HG03442 (cell line): Measurements from ENCODE around the gene IQGAP2.
"Not testable (repeated sequence)": the region's sequence is repeated elsewhere in the genome, so short reads cannot be mapped to it uniquely, and the experiment has no call there.

Experiments used
- ATAC-seq: cut with Tn5 transposase; IDR thresholded peaks from one replicate; pipeline ENCODE4 v1.9.1; 2021; ENCODE audit warnings: mild to moderate bottlenecking, moderate library complexity; ENCODE audit not compliant: unreplicated experiment

Gene IQGAP2

DNA sequence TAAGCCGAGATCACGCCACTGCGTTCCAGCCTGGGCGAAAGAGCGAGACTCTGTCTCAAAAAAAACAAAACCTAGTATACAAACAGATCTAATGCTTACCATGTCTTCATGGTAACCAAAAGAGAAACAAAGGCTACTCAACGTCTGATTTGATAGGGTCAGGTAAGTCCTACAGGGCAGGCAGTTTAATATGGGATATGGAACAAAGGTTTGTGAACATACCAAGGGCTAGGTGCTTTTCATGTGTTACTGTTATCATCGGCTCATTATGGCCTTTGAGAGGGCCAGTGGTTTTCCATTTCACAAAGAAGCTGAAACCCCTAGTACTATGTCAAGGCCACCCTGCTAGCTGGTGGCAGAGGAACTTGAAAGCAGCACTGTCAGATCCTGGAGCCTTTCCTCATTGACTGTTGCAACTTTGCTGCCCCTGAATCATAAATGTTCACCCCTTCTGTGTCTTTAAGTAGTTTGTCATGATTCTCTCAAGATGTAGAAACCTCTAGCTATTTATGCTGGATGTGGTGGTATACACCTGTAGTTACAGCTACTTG is 5.1 kb downstream of the IQGAP2 start:
- ATAC-seq, result no peak

DNA sequence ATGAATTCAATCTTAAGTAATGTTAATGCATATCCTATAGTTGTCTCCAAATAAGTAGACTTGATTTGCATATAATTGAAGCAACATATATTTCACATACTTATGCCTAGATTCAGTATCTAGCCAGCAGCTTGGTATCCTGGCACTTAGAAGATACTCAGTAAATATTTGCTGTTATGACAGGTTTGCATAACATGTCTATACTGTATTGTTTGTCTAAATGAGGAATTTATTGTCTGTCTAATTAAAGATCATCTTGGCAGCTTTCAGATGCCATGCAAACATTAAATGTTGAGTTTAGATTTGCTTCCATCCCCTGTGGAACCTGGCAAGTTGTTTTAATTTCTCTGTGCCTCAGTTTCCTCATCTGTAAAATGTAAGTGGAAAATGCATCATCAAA is 9.4 kb downstream of the IQGAP2 start:
- ATAC-seq, result no peak

- no peak for ATAC-seq
Observed at GRCh38 chr5:76413746-76414145, 10.7 kb downstream of the IQGAP2 start.

DNA sequence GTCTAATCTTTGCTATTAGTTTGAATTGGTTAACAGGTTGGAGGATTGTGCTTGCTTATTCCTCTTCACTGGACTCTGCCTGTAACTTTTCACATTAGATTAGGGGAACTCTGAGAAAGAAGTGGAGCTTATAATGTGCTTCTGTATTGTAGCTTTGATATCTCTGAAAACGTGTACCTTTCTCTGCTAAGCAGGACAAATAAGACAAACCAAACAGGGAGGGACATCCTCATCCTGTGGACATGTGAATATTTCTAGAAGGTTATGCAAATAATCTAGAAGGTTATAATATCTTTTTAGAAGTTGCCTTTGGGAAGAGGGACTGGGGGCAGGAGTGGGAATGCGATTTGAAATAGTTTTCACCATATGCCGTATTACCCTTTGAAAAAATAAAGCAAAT is 11.7 kb downstream of the IQGAP2 start:
- ATAC-seq, result no peak

GRCh38 chr5:76415855-76416254 is 12.8 kb downstream of the IQGAP2 start:
- no peak for ATAC-seq

- no peak for ATAC-seq
Observed at GRCh38 chr5:76419597-76420298, 16.7 kb downstream of the IQGAP2 start.

DNA sequence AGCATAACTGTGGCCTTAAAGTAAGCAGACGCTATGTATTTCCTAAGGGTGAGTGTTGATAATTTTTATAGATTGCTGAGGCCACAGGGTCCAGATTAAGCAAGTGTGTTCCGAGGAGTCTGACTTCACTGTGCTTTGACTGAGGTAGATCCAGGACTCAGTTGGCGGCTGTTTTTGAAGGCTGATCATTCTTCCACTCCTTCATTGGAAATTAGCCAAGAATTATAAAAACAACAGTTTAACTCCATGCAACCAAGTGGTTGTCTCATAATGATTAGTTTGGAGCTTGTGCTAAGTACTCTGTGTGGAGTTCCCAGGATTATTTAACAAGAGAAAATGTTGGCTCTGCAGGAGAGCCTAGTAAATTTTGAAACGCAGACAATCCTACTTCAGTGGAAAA is 19.1 kb downstream of the IQGAP2 start:
- ATAC-seq, result no peak

GRCh38 chr5:76422742-76423141 is 19.7 kb downstream of the IQGAP2 start:
- no peak for ATAC-seq

- no peak for ATAC-seq
Observed at GRCh38 chr5:76425146-76425545, 22.1 kb downstream of the IQGAP2 start.

- no peak for ATAC-seq
Observed at GRCh38 chr5:76425928-76426804, 23.1 kb downstream of the IQGAP2 start.

DNA sequence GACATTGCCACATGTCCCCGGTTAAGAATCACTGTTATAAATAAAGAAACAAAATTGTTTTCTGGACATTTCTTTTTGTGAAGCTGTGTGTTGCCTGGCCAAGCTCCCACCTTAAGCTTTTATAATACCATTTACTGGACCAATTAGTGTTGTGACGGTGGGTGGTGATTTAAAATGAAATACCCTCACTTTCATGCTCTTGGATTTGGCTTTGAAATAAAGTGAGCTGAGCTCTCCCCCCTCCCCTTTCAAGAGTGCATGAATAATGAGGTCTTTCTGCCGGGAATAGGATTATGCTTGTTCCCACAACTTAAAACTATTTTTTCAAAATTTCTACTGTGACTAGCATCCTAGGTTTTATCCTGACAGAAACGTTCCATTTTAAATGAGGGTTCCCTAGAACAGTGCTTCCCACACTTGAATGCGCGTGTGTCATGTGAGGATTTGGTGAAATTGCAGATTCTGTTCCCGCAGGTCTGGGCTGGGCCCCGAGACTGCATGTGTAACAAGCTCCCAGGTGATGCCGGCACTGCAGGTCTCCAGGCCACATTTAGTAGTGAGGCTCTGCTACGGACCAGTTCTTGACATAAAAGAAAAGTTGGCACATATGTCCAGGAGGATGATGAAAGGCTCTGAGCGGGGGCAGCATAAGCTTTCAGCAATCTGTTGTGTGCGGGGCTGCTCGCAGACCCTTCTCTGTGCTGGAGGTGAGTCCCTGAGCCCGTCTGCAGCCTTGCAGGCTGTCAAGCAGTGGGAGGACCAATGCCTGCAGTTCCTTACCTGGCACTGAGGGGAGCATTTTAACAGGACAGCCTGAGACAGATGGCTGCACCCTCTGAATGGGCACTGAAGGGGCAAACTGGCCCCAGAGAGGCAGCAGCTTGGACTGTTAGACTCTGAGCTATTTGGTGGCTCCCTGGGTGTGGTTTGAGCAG is 24.4 kb downstream of the IQGAP2 start:
- no peak for ATAC-seq

DNA sequence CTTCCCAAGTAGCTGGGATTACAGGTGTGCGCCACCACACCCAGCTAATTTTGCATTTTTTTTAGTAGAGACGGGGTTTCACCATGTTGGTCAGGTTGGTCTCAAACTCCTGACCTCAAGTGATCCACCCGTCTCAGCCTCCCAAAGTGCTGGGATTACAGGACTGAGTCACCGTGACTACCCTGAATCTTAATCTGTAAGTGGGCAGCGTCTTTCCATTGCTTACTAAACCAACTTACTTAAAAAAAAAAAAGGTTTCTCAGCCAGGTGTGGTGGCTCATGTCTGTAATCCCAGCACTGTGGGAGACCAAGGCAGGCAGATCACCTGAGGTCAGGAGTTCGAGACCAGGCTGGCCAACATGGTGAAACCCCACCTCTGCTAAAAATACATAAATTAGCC is 25.5 kb downstream of the IQGAP2 start:
- ATAC-seq, result not testable (repeated sequence)

- no peak for ATAC-seq
Observed at GRCh38 chr5:76433261-76433660, 30.2 kb downstream of the IQGAP2 start.

DNA sequence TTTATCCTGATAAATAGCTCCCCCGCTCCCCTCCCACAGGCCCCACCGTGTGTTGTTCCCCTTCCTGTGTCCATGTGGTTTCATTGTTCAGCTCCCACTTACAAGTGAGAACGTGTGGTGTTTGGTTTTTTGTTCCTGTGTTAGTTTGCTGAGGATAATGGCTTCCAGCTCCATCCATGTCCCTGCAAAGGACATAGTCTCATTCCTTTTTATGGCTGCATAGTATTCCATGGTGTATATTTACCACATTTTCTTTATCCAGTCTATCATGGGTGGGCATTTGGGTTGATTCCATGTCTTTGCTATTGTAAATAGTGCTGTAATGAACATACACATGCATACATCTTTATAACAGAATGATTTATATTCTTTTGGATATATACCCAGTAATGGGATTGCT is 34.4 kb downstream of the IQGAP2 start:
- ATAC-seq, result not testable (repeated sequence)

DNA sequence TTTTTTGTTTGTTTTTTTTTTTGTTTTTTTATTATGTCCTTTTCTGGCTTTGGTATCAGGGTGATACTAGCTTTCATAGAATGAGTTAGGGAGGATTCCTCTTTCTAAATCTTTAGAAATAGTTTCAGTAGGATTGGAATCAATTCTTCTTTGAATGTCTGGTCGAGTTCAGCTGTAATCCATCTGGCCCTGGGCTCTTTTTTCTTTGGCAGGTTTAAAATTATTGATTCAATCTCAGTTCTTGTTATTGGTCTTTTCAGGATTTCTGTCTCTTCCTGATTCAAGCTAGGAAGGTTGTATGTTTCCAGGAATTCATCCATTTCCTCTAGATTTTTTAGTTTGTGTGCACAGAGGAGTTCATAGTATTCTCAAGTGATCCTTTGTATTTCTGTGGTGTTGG is 34.9 kb downstream of the IQGAP2 start:
- ATAC-seq, result no peak

DNA sequence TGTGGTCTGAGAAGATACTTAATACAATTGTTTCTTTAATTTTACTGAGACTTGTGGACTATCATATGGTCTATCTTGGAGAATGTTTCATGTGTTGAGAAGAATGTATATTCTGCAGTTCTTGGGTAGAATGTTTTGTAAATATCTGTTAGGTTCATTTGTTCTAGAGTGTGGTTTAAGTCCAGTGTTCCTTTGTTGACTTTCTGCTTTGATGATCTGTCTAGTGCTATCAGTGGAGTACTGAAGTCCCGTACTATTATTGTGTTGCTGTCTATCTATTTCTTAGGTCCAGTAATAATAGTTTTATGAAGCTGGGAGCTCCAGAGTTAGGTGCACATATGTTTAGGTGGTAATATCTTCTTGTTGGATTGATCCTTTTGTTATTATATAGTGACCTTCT is 36.1 kb downstream of the IQGAP2 start:
- no peak for ATAC-seq

DNA sequence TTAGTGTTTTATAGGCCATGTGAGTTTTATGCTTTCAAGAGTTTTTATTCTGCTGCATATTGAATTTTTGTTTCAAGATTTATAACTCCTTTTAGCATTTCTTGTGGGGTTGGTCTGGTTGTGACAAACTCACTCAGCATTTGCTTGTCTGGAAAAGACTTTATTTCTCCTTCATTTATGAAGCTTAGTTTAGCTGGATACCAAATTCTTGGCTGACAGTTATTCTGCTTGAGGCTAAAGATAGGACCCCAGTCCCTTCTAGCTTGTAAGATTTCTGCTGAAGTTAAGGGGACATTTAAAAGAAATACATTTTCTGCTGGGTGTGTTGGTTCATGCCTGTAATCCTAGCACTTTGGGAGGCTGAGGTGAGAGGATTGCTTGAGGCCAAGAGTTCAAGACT is 36.8 kb downstream of the IQGAP2 start:
- no peak for ATAC-seq

DNA sequence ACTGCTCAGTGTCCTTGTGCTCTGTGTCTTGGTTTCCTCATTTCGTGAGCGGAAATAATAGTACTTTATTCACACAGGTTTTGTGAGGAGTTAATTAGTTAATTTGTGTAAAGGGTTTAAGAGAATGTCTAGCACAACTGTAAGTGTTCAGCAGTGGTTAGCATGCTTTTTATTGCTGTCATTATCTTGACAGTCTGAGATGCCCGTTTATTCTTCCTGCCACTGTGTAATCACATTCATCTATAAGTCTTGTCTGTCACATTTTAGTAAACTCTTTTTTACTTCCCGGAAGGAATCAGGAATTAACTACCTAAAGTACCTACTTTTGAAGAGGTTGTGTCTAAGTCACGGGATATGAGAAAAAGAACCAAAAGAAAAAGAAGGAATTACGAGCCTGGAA is 38.0 kb downstream of the IQGAP2 start:
- ATAC-seq, result no peak

GRCh38 chr5:76441890-76442673 is 39.0 kb downstream of the IQGAP2 start:
- no peak for ATAC-seq
